ENCODE measurements around the gene ZNF14. TPM values are rescaled to one million over a fixed set of nuclear protein-coding genes. Genes with fewer than 3 reads are reported as not detected.
A peak's percentile ranks its signal among the peaks of the same experiment; 100 is the strongest.

The ZNF14 gene
- total and polyA plus RNA-seq, 9 of the 15 experiments (the other 6 are each of a cell fraction or from before 2014, with no cell fraction given), result 1.9 to 7.0 (median 4.0) TPM

DNA sequence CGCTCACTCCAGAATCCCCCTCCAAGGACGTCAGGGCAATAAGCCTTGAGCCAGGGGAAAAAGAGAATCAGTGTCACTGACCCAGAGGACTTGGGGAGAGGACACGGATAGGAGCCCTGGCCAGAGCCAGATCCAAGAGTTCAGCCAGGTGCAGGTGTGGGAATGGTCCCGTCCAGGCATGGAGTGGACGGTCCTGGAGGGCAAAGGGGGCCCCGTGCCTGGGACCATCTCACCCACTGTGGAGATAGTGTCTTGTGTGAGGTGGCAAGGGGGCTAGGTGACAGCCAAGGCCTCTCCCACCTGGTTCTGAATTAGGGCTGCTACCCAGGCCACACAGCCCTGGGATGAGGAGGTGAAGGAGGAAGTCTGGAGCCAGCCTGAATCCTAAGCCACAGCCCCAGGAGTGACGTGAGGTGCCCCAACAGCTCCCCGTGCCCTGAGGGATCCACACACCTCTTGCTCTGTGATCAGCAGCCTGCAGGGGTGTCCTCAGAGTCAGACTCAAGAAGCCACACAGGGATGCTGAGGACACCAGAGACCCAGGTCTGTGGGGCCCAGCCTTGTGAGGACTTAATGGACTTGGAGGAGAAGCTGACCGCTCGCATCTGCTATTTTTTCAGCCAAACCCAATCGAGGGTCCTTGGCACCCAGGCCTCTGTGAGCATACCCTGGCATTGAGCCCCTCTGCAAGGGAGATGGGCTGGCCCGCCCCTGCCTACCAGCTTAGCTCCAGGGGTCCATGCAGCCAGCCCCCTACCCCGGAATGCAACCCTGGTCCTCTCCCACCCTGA is 16.4 kb upstream of the ZNF14 start:
- H3K79me2 ChIP-seq (ENCODE audit: control insufficient read depth, insufficient read depth, low read length), result no peaks in the 10 kb centered on the region
- H4K20me1 ChIP-seq (replicated peaks; ENCODE audit: control insufficient read depth, insufficient read depth, low read length), result no peaks in the 10 kb centered on the region
- no peak for TF ChIP-seq ZFP91 (CRISPR knock-in tag; IDR thresholded peaks at IDR 0.05)
- no peak for TF ChIP-seq NCOA2 (IDR thresholded peaks at IDR 0.05; ENCODE audit: partially characterized antibody in 2 of 2)
- TF ChIP-seq YBX1 (IDR thresholded peaks at IDR 0.05), result no peak
- no peak for TF ChIP-seq CBX3 (IDR thresholded peaks at IDR 0.05; ENCODE audit: borderline replicate concordance in 1 of 2, low read length in 2 of 2)
- TF ChIP-seq CAMTA2 (CRISPR knock-in tag; conservative IDR thresholded peaks at IDR 0.05), result no peak
- no peak for TF ChIP-seq EZH2 (IDR thresholded peaks at IDR 0.05; ENCODE audit: borderline replicate concordance, low read depth, low read length)
- TF ChIP-seq TAF1 (IDR thresholded peaks at IDR 0.05; ENCODE audit: control insufficient read depth, extremely low read depth, insufficient read depth, low read length, severe bottlenecking), result no peak
- TF ChIP-seq, protein P1, sequence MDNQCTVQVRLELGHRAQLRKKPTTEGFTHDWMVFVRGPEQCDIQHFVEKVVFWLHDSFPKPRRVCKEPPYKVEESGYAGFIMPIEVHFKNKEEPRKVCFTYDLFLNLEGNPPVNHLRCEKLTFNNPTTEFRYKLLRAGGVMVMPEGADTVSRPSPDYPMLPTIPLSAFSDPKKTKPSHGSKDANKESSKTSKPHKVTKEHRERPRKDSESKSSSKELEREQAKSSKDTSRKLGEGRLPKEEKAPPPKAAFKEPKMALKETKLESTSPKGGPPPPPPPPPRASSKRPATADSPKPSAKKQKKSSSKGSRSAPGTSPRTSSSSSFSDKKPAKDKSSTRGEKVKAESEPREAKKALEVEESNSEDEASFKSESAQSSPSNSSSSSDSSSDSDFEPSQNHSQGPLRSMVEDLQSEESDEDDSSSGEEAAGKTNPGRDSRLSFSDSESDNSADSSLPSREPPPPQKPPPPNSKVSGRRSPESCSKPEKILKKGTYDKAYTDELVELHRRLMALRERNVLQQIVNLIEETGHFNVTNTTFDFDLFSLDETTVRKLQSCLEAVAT (IDR thresholded peaks at IDR 0.05), result no peak
- no peak for TF ChIP-seq NFIC (IDR thresholded peaks at IDR 0.05)
- no peak for TF ChIP-seq ZBTB1 (CRISPR knock-in tag; IDR thresholded peaks at IDR 0.05; ENCODE audit: borderline replicate concordance, low read depth)
- BruUV-seq (replicated peaks), result no TSS peak
- no peak overlapping the region for H2AFZ ChIP-seq (ENCODE audit: low read depth, low read length)
- POLR2A ChIA-PET, result interaction anchor here (0.8 kb wide), 1 partner anchor 9 kb away, joined by 3 read pairs; no protein-coding TSS in a partner anchor
- no peak for ATAC-seq
- peak in 1 of 4 experiments; percentile 5 for DNase-seq (ENCODE audit: extremely low read depth in 1 of 4, low spot score in 3 of 4)
- no peak overlapping the region for H3K27ac ChIP-seq (ENCODE audit: extremely low read depth, low read depth, low read length)
- in situ Hi-C loops (cut with MboI), result no loop called here
- FAIRE-seq, result no peak
- no peaks in the 10 kb centered on the region for H3K9me3 ChIP-seq (replicated peaks; ENCODE audit: control insufficient read depth, insufficient read depth, low read depth, low read length)
- no peaks in the 10 kb centered on the region for H3K9me1 ChIP-seq (ENCODE audit: control insufficient read depth, insufficient read depth, low read length)
- H3K9ac ChIP-seq (ENCODE audit: insufficient read depth in 1 of 2, low read depth in 2 of 2, low read length in 2 of 2), result no peak overlapping the region; a peak in 1 of 4 replicates
- H3K4me3 ChIP-seq, result no peak overlapping the region
- no peak overlapping the region for H3K4me2 ChIP-seq (ENCODE audit: insufficient read depth, low read length)
- H3K27me3 ChIP-seq (ENCODE audit: control insufficient read depth in 2 of 2, insufficient read depth in 2 of 2, low read length in 2 of 2), result peaks cover 6 to 62% of the 10 kb centered on the region in 2 experiments; a peak in 4 of 5 replicates
- intact Hi-C loops (cut with micrococcal nuclease), result loop anchor here (10.0 kb wide), 1 partner anchor 185 kb away; no protein-coding TSS in a partner anchor
- CTCF ChIA-PET (ENCODE audit: low intra/inter-chr PET ratio), result no interaction called here
- WGBS (ENCODE audit: insufficient coverage, low coverage, missing lambda C conversion rate), result 1% methylated on average over 10 of the region's 13 CpGs
- no peaks in the 10 kb centered on the region for H3K36me3 ChIP-seq (ENCODE audit: control insufficient read depth, insufficient read depth, low read length)
- peaks cover 0 to 20% of the 10 kb centered on the region in 2 experiments; a peak in 3 of 5 replicates for H3K4me1 ChIP-seq (replicated peaks in 1 of 2; ENCODE audit: control insufficient read depth in 2 of 2, insufficient read depth in 2 of 2, low read length in 2 of 2)

All from K562 (cell line).